ENCODE results near the gene FIBIN.
"Not testable (repeated sequence)": the region's sequence is repeated elsewhere in the genome, so short reads cannot be mapped to it uniquely, and the experiment has no call there.

Gene FIBIN

GRCh38 chr11:26977209-26977608 is 16.7 kb upstream of the FIBIN start:
- not testable (repeated sequence) for DNase-seq (ENCODE audit: low spot score)

- DNase-seq (ENCODE audit: low spot score), result no peak
Observed at GRCh38 chr11:26983645-26984044, 10.3 kb upstream of the FIBIN start.

DNA sequence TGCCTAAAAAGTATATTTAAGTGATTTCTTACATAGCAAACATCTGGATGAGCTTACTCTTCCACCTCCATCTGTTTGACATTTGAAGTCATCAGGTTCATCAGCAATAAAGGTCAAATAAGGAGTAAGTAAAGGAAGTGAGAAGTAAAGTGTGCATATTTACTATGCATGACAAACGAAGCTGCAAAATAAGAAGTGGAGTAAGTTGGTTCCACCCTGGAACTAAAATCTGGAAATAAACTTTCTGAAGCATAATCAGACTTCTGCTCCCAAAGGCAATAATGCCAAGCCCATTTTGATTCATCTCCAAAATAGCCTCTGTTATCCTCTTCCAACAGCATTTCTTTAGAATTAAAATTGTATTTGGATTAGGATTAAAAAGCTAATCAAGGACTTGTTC is 8.4 kb upstream of the FIBIN start:
- no peak for DNase-seq (ENCODE audit: low spot score)

GRCh38 chr11:26985943-26986342 is 8.0 kb upstream of the FIBIN start:
- no peak for DNase-seq (ENCODE audit: low spot score)

DNA sequence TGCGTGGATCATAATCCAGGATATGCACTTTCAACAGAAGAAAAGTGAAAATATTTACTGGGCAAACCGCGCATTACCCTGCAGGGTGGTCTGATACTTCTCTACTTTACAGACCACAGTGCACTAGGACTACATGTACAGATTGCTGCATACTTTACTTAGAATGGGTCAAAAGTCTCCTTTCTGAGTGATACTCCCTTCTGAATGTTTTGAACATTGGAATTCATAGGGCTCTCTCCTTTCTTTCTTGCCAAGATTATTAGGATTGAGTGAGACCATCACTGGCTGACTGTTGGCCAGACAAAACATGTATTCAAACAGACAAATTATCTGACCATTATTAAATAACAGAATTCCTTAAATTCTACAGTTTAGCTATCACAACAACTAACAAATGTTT is 6.6 kb upstream of the FIBIN start:
- no peak for DNase-seq (ENCODE audit: low spot score)

DNA sequence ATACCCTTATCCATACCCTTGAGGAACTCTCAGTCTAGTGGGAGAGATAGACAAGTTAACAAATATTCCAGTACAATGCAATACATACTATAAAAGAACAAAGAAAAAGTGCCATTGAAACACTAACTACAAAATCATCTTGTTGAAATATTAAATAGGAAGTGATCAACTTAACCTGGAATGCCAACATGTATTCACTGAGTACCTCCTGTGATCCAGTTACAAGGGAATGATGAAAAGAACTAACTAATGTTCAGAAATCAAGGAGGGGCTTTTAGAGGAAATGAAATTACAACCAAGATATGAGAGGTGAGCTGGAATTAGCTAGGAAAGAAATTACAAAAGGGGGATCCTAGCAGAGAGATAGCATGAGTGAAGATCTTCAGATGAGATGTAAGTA is 6.2 kb upstream of the FIBIN start:
- no peak for DNase-seq (ENCODE audit: low spot score)

DNA sequence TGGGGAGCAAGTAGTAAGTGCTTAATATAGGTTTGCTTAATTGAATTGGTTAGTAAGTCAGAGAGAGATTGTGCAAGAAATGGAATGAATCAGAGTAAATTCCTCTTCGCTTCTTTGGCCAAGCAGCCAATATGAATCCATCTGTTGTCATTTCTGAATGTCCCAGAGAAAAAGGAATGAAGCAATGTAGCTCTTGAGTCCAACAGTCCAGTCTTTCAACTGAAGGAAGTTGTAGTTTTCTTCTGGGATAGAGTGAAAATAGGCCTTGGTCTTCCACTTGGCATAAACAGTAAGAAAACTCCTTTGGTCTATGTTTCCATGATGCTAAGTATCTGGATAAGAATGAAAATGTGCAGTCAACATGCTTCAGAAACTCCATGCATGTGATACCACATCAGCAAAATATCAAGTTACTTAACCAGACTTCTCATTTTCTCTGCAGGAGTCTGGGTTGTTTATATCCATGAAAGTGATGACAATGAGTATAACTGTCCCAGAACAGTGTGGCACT is 1.8 kb upstream of the FIBIN start:
- no peak for DNase-seq (ENCODE audit: low spot score)

DNA sequence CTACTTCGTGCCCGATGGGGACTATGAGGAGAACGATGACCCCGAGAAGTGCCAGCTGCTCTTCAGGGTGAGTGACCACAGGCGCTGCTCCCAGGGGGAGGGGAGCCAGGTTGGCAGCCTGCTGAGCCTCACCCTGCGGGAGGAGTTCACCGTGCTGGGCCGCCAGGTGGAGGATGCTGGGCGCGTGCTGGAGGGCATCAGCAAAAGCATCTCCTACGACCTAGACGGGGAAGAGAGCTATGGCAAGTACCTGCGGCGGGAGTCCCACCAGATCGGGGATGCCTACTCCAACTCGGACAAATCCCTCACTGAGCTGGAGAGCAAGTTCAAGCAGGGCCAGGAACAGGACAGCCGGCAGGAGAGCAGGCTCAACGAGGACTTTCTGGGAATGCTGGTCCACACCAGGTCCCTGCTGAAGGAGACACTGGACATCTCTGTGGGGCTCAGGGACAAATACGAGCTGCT is 751 bp downstream of the FIBIN start:
- DNase-seq (ENCODE audit: low spot score), result no peak

DNA sequence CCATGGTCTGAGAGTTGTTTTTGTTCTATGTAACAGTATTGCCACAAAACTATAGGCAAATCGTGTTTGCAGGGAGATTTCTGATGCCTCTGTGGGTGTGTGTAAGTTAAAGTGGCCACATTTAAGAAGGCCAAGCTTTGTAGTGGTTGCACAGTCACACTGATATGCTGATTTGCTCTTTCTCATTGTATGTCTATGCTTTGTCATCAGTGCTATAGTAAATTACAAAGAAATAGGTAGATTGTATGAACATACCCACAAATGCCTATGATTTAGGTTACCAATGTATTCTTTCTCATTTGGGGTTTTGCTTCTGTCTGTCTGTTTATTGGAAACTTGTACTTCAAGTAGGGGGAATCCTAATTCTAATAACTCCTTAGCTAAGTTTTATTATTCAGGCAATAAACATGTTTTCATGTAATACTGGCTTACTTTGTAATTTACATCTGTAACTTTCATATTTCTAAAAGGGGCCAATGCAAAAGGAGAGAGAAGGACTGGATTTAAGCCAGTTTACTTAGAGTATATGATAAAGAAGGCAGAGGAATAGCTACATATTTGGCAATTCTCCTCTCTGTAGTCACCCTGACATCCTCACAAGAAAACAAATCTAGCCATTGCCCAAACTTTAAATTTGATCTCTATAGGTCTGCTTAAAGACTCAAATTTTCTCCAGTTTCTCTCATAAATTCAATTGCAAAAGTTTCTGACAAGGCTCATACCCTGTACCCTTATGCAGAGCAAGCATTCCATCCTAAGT is 2.0 kb downstream of the FIBIN start:
- no peak for DNase-seq (ENCODE audit: low spot score)

- no peak for DNase-seq (ENCODE audit: low spot score)
Observed at GRCh38 chr11:26997378-26997777, 3.5 kb downstream of the FIBIN start.

- not testable (repeated sequence) for DNase-seq (ENCODE audit: low spot score)
Observed at GRCh38 chr11:27001136-27001730, 7.3 kb downstream of the FIBIN start.

DNA sequence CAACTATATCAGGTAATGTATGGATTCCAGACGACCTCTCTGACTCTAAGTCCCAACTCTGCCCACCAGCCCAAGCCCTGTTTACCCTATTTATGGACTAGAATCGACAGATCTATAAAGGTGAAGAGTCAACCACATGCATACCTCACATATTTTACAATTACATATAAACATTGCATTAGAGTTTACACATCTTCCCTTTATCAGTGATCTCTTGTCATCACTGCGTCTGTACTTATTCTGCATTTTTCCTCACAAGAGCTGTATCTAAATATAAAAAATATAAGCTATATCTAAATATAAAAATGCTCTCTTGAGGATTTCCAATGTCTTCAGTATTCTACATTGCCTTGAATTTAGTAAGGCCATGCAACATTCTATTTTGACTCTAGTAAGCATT is 8.5 kb downstream of the FIBIN start:
- DNase-seq (ENCODE audit: low spot score), result no peak

DNA sequence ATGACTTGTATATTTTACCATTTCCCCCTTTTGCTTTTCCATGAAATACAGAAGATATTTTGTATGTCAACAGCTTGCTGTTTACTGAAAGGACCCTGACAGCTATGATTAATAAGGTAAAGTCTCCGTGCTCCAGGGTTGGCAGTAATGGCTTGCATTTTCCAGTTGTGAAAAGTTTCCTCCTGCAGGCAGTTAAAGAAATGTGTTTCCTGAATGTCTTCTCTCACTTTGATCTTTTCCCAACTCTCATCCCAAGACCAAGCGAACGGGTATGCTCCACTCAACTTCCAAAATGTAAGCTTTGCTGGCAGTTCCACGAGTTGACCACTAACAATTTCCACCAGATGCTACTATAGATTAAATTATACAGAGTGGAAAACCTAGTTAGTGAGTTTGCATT is 8.9 kb downstream of the FIBIN start:
- DNase-seq (ENCODE audit: low spot score), result no peak

- DNase-seq (ENCODE audit: low spot score), result no peak
Observed at GRCh38 chr11:27004103-27004502, 10.2 kb downstream of the FIBIN start.

GRCh38 chr11:27008811-27009535 is 15.1 kb downstream of the FIBIN start:
- DNase-seq (ENCODE audit: low spot score), result no peak

- DNase-seq (ENCODE audit: low spot score), result peak; percentile 36
Observed at GRCh38 chr11:27011560-27012233, 17.8 kb downstream of the FIBIN start.

DNA sequence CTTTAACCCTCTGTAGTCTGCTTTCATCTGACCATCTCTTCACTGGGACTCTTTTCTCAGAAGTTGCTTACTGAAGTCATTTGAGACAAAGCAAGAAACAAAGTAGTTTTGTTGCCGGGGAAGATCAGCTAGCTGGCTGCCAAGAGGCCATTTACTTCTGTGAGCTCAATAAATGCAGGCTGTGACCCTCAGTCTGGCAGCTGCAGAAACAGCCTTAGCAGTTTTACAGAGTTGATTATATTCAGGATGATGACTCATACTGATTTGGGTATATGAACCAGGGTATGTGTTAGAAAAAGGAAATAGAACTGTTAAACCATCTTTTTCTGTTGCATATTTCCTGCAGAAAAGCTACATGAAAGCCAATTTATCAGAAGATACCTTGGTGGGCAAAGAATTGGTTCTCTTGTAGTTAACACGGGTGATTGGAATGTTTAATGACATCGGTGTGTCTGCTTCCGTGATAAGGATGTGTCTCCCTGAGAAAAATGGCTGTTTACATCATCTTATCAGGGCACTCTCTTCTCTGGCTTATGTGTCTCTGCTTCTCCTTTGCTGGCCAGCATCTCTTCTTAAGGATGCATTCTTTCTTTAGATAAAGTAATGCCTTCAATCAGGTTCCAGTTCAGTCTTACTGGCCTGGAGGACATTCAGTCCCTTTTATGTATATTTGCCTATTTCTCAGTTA is 18.5 kb downstream of the FIBIN start:
- peak; percentile 61 for DNase-seq (ENCODE audit: low spot score)

DNA sequence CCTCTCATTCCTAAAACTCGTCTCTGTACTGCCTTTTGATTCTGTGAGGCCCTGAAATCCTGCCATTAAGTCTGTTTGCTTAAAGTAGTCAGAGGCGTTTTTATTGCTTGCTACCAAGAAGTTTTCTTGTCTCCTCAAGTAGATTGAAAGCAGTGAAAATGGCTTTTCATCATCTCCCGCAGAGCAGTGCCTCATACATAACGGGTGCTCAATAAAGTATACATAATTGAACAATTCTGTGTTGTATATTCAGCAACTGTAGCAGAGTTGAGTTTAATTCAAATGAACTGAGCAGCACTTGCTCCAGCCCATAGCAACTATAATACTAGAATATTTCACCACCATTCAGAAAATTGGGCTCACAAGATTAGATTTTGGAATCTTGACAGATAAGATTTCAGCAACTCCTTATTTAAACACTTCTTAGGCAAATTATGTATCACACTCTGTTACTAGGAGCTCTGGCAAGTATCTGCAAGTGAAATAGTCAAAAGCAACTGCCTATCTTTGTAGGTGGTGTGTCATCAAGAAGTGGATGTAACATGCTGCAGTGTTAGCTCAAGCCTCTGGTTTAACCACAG is 20.0 kb downstream of the FIBIN start:
- no peak for DNase-seq (ENCODE audit: low spot score)

GRCh38 chr11:27018902-27019529 is 25.1 kb downstream of the FIBIN start:
- DNase-seq (ENCODE audit: low spot score), result no peak

DNA sequence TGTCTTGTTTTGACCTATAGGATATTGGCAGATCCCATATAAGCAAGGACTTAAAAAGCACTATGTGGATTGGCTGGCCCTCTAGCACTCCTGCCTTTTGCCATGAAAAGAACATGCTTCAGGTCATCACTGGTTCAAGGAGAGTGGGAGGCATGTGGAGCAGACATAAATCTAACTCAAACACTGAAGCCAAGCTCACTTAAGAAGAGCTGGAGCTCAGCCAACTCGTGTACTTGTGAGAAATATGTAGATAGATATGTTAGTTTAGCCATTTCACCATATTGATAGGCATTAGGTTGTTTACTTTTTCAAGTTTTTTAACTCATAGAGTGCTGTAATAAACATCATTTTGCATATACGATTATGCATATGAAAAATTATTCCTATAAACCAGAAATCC is 26.8 kb downstream of the FIBIN start:
- DNase-seq (ENCODE audit: low spot score), result no peak

Measured in pons (tissue), 1 donor.